GM19463 (cell line): ENCODE data around the gene ETHE1.
A peak's percentile ranks its signal among the peaks of the same experiment; 100 is the strongest.

Experiments used
- ATAC-seq: cut with Tn5 transposase; IDR thresholded peaks from one replicate; pipeline ENCODE4 v1.9.1; 2021; ENCODE audit warnings: mild to moderate bottlenecking, moderate library complexity; ENCODE audit not compliant: unreplicated experiment

Gene ETHE1

GRCh38 chr19:43468354-43469159, 58.4 kb downstream of the ETHE1 start:
- ATAC-seq, result no peak

- no peak for ATAC-seq
Measured at GRCh38 chr19:43467730-43468129, 59.3 kb downstream of the ETHE1 start.

- ATAC-seq, result no peak
Measured at GRCh38 chr19:43467276-43467675, 59.7 kb downstream of the ETHE1 start.

GRCh38 chr19:43466793-43467192, 60.2 kb downstream of the ETHE1 start:
- ATAC-seq, result no peak

GRCh38 chr19:43465468-43466120, 61.4 kb downstream of the ETHE1 start, which contains the start of gene LYPD3:
LYPD3 (minus strand) TSS chr19:43465608; CDS start chr19:43465571, 37 bp downstream.
- no peak for ATAC-seq

- peak; percentile 32 for ATAC-seq
Measured at GRCh38 chr19:43464134-43464775, 62.7 kb downstream of the ETHE1 start.

- peak; percentile 82 for ATAC-seq
Measured at GRCh38 chr19:43463381-43464133, 63.4 kb downstream of the ETHE1 start.

GRCh38 chr19:43462785-43463380, 64.1 kb downstream of the ETHE1 start:
- ATAC-seq, result no peak

GRCh38 chr19:43462383-43462782, 64.6 kb downstream of the ETHE1 start:
- ATAC-seq, result no peak

GRCh38 chr19:43461303-43461702, 65.7 kb downstream of the ETHE1 start:
- ATAC-seq, result no peak

- ATAC-seq, result no peak
Measured at GRCh38 chr19:43460362-43461016, 66.5 kb downstream of the ETHE1 start.

GRCh38 chr19:43457809-43458208, 69.2 kb downstream of the ETHE1 start:
- no peak for ATAC-seq
